H9 (cell line): ENCODE data around the gene UNC5C. TPM values are rescaled to one million over a fixed set of nuclear protein-coding genes. Genes with fewer than 3 reads are reported as not detected.

Experiments used
- DNase-seq: peaks from one replicate; pipeline ENCODE4 v3.0.0-alpha.2; 2017
- H2AFZ ChIP-seq: one replicate; pipeline ENCODE4 v1.6.1; 2013; ENCODE audit warnings: mild to moderate bottlenecking, low read length, control low read depth, moderate library complexity
- H2AK5ac ChIP-seq: 2 replicates; pipeline ENCODE4 v1.6.1; 2013; ENCODE audit warnings: low read length, control low read depth, mixed read lengths; ENCODE audit not compliant: insufficient read length
- H2BK120ac ChIP-seq: one replicate; pipeline ENCODE4 v1.6.1; 2013; ENCODE audit warnings: low read depth, mild to moderate bottlenecking, low read length, control low read depth, inconsistent platforms; ENCODE audit not compliant: poor library complexity, severe bottlenecking
- H2BK12ac ChIP-seq: 2 replicates; pipeline ENCODE4 v1.6.1; 2013; ENCODE audit warnings: low read length, control low read depth, mixed read lengths, low read depth; ENCODE audit not compliant: insufficient read length
- H2BK15ac ChIP-seq: 2 replicates; pipeline ENCODE4 v1.6.1; 2013; ENCODE audit warnings: low read depth, low read length, control low read depth
- H2BK20ac ChIP-seq: one replicate; pipeline ENCODE4 v1.6.1; 2013; ENCODE audit warnings: low read depth, mild to moderate bottlenecking, low read length, control low read depth, inconsistent platforms; ENCODE audit not compliant: poor library complexity, severe bottlenecking
- H2BK5ac ChIP-seq: 2 replicates; pipeline ENCODE4 v1.6.1; 2013; ENCODE audit warnings: low read length, control low read depth, mixed read lengths; ENCODE audit not compliant: insufficient read length
- H3K14ac ChIP-seq: 2 replicates; pipeline ENCODE4 v1.6.1; 2013; ENCODE audit warnings: low read length, control low read depth; ENCODE audit not compliant: insufficient read depth
- H3K18ac ChIP-seq: 2 replicates; pipeline ENCODE4 v1.6.1; 2013; ENCODE audit warnings: low read depth, mild to moderate bottlenecking, mixed read lengths, low read length, control low read depth; ENCODE audit not compliant: insufficient read length
- H3K23ac ChIP-seq: 2 replicates; pipeline ENCODE4 v1.6.1; 2013; ENCODE audit warnings: low read length, control low read depth, mixed read lengths, low read depth; ENCODE audit not compliant: insufficient read length
- H3K23me2 ChIP-seq: 2 replicates; pipeline ENCODE4 v1.6.1; 2013; ENCODE audit warnings: low read depth, mild to moderate bottlenecking, mixed read lengths, low read length, control low read depth; ENCODE audit not compliant: insufficient read length, poor library complexity, severe bottlenecking
- H3K27ac ChIP-seq: 2 replicates; pipeline ENCODE4 v1.5.1; 2013; ENCODE audit warnings: low read length, control low read depth, mixed read lengths, low read depth; ENCODE audit not compliant: insufficient read length
- H3K27me3 ChIP-seq: 2 replicates; pipeline ENCODE4 v1.6.1; 2013; ENCODE audit warnings: low read length, control low read depth, inconsistent platforms; ENCODE audit not compliant: insufficient read depth
- H3K4ac ChIP-seq: 2 replicates; pipeline ENCODE4 v1.6.1; 2013; ENCODE audit warnings: low read depth, mild to moderate bottlenecking, control low read depth, inconsistent platforms, low read length, moderate library complexity
- H3K4me1 ChIP-seq: 2 replicates; pipeline ENCODE4 v1.6.1; 2013; ENCODE audit warnings: low read length, control low read depth, inconsistent platforms; ENCODE audit not compliant: insufficient read depth
- H3K4me2 ChIP-seq: 2 replicates; pipeline ENCODE4 v1.6.1; 2013; ENCODE audit warnings: low read length, control low read depth, mixed read lengths; ENCODE audit not compliant: insufficient read length, insufficient read depth
- H3K56ac ChIP-seq: 2 replicates; pipeline ENCODE4 v1.6.1; 2013; ENCODE audit warnings: low read depth, mild to moderate bottlenecking, mixed read lengths, low read length, control low read depth; ENCODE audit not compliant: insufficient read length
- H3K79me1 ChIP-seq: 2 replicates; pipeline ENCODE4 v1.6.1; 2013; ENCODE audit warnings: low read depth, mild to moderate bottlenecking, moderate library complexity, low read length, control low read depth, inconsistent platforms; ENCODE audit not compliant: insufficient read depth, poor library complexity, severe bottlenecking
- H3K79me2 ChIP-seq: 2 replicates; pipeline ENCODE4 v1.6.1; 2013; ENCODE audit warnings: low read length, control low read depth, inconsistent platforms; ENCODE audit not compliant: insufficient read depth
- H3K9ac ChIP-seq: 2 replicates; pipeline ENCODE4 v1.6.1; 2013; ENCODE audit warnings: low read length, control low read depth, mixed read lengths; ENCODE audit not compliant: insufficient read length; ENCODE audit errors: extremely low read depth
- H3K9me3 ChIP-seq: one replicate; pipeline ENCODE4 v1.6.1; 2013; ENCODE audit warnings: low read depth, low read length, inconsistent platforms; ENCODE audit not compliant: control insufficient read depth
- H3T11ph ChIP-seq: one replicate; pipeline ENCODE4 v1.6.1; 2013; ENCODE audit warnings: mild to moderate bottlenecking, low read length, control low read depth, inconsistent platforms
- H4K20me1 ChIP-seq: one replicate; pipeline ENCODE4 v1.6.1; 2013; ENCODE audit not compliant: control insufficient read depth, insufficient read length, insufficient read depth
- H4K5ac ChIP-seq: 2 replicates; pipeline ENCODE4 v1.6.1; 2013; ENCODE audit warnings: low read depth, mild to moderate bottlenecking, mixed read lengths, low read length, control low read depth; ENCODE audit not compliant: insufficient read length
- H4K8ac ChIP-seq: replicated peaks from 2 replicates; pipeline ENCODE4 v1.6.1; 2013; ENCODE audit warnings: low read length, control low read depth, mixed read lengths, low read depth; ENCODE audit not compliant: insufficient read length
- H4K91ac ChIP-seq: 2 replicates; pipeline ENCODE4 v1.6.1; 2013; ENCODE audit warnings: low read depth, mild to moderate bottlenecking, moderate library complexity, mixed read lengths, low read length, control low read depth; ENCODE audit not compliant: insufficient read length
- H3K27ac Mint-ChIP-seq, 3 experiments: 2 replicates in 2 of 3; 3 replicates in 1 of 3; pipeline ENCODE4 v1.8.0; 2020 to 2021; ENCODE audit warnings: mixed read lengths in 3 of 3, mild to moderate bottlenecking in 1 of 3, moderate library complexity in 1 of 3
- H3K27me3 Mint-ChIP-seq: 2 replicates; pipeline ENCODE4 v1.8.0; 2021; ENCODE audit warnings: low read depth, mild to moderate bottlenecking, moderate library complexity, mixed read lengths
- H3K36me3 Mint-ChIP-seq, 3 experiments: 2 replicates in 2 of 3; 3 replicates in 1 of 3; pipeline ENCODE4 v1.8.0; 2020 to 2021; ENCODE audit warnings: low read depth in 3 of 3, mixed read lengths in 3 of 3; ENCODE audit not compliant: insufficient read depth in 1 of 3
- H3K4me1 Mint-ChIP-seq, 2 experiments: 2 replicates each; pipeline ENCODE4 v1.8.0; 2020; ENCODE audit warnings: mixed read lengths in 2 of 2
- H3K4me3 Mint-ChIP-seq, 2 experiments: 2 replicates in 1 of 2; 3 replicates in 1 of 2; pipeline ENCODE4 v1.8.0; 2020 to 2021; ENCODE audit warnings: mild to moderate bottlenecking in 2 of 2, mixed read lengths in 2 of 2, moderate library complexity in 1 of 2
- H3K9me3 Mint-ChIP-seq, 2 experiments: 2 replicates in 1 of 2; 3 replicates in 1 of 2; pipeline ENCODE4 v1.8.0; 2020; ENCODE audit warnings: mild to moderate bottlenecking in 2 of 2, mixed read lengths in 2 of 2, moderate library complexity in 1 of 2
- WGBS: extraction: QIAGEN DNeasy Blood & Tissue Kit; methylation state at CpG from one replicate; pipeline ENCODE4 v1.1.7; 2013; ENCODE audit warnings: missing lambda C conversion rate, low lambda C conversion rate, mixed read lengths; ENCODE audit not compliant: insufficient read length; ENCODE audit errors: extremely low coverage; 5-methylcytosine and 5-hydroxymethylcytosine counted together
- total RNA-seq: library from RNA; stranded (reverse); gene quantifications from 2 replicates; pipeline ENCODE4 v1.2.1, GENCODE V29; 2021
- TF ChIP-seq, protein P1 (sequence below): fragments of 200-600 bp; sonication (generic); conservative IDR thresholded peaks from 3 replicates; pipeline ENCODE4 v1.8.0; 2021; ENCODE audit warnings: antibody characterized with exemption, mild to moderate bottlenecking

UNC5C gene
- total RNA-seq, 1 experiment from 2014 or later: not detected

GRCh38 chr4:95536650-95537049, 12.1 kb downstream of the UNC5C start:
- H2BK12ac ChIP-seq: no peak overlapping the region
- H3K18ac ChIP-seq: no peak overlapping the region
- H4K5ac ChIP-seq: no peak overlapping the region
- no peaks in the 10 kb centered on the region for H3K36me3 Mint-ChIP-seq
- no peaks in the 10 kb centered on the region for H3K9me3 Mint-ChIP-seq
- no peak overlapping the region for H2BK5ac ChIP-seq
- no peak for DNase-seq
- WGBS: no CpG with 5 or more reads among the region's 2 CpGs
- H3K14ac ChIP-seq: no peak overlapping the region
- H3K79me1 ChIP-seq: no peaks in the 10 kb centered on the region
- no peaks in the 10 kb centered on the region for H3K9me3 ChIP-seq
- H2BK20ac ChIP-seq: no peak overlapping the region
- no peaks in the 10 kb centered on the region for H3K4me1 Mint-ChIP-seq
- H3K4me1 ChIP-seq: no peaks in the 10 kb centered on the region
- no peak overlapping the region for H3T11ph ChIP-seq
- no peak overlapping the region for H3K4me3 Mint-ChIP-seq
- H3K27me3 Mint-ChIP-seq: no peaks in the 10 kb centered on the region
- no peak overlapping the region for H4K91ac ChIP-seq
- no peak overlapping the region for H3K27ac Mint-ChIP-seq
- no peaks in the 10 kb centered on the region for H3K79me2 ChIP-seq
- H2BK15ac ChIP-seq: no peak overlapping the region
- no peak overlapping the region for H3K9ac ChIP-seq
- no peak overlapping the region for H3K56ac ChIP-seq
- H4K20me1 ChIP-seq: no peaks in the 10 kb centered on the region
- H2BK120ac ChIP-seq: no peak overlapping the region
- no peaks in the 10 kb centered on the region for H3K27me3 ChIP-seq
- no peak overlapping the region for H3K4ac ChIP-seq
- no peak overlapping the region for H3K23ac ChIP-seq
- no peak overlapping the region for H2AFZ ChIP-seq
- TF ChIP-seq, protein P1, sequence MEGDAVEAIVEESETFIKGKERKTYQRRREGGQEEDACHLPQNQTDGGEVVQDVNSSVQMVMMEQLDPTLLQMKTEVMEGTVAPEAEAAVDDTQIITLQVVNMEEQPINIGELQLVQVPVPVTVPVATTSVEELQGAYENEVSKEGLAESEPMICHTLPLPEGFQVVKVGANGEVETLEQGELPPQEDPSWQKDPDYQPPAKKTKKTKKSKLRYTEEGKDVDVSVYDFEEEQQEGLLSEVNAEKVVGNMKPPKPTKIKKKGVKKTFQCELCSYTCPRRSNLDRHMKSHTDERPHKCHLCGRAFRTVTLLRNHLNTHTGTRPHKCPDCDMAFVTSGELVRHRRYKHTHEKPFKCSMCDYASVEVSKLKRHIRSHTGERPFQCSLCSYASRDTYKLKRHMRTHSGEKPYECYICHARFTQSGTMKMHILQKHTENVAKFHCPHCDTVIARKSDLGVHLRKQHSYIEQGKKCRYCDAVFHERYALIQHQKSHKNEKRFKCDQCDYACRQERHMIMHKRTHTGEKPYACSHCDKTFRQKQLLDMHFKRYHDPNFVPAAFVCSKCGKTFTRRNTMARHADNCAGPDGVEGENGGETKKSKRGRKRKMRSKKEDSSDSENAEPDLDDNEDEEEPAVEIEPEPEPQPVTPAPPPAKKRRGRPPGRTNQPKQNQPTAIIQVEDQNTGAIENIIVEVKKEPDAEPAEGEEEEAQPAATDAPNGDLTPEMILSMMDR: no peak
- H3K4me2 ChIP-seq: no peak overlapping the region
- H3K27ac ChIP-seq: no peak overlapping the region
- no peaks in the 10 kb centered on the region for H3K23me2 ChIP-seq
- no peak overlapping the region for H4K8ac ChIP-seq
- H2AK5ac ChIP-seq: no peak overlapping the region
